BJ (cell line): ENCODE results near the gene NELFA. TPM values are rescaled to one million over a fixed set of nuclear protein-coding genes. Genes with fewer than 3 reads are reported as not detected.
"Not testable (repeated sequence)": the region's sequence is repeated elsewhere in the genome, so short reads cannot be mapped to it uniquely, and the experiment has no call there.

Experiments used
- CTCF ChIA-PET: fragments of 350-600 bp; formaldehyde crosslinking; extraction: SDS; loops from one replicate; lab custom pipeline; 2021; ENCODE audit warnings: antibody characterized with exemption, inconsistent platforms; lab: Yijun Ruan, JAX
- POLR2A ChIA-PET: fragments of 300-600 bp; sonication (Branson Sonifier 250); formaldehyde crosslinking; extraction: SDS; loops from one replicate; lab custom pipeline; 2021; ENCODE audit warnings: antibody characterized with exemption; lab: Charles Lee
- DNase-seq: peaks from one replicate; pipeline ENCODE4 v3.0.0-alpha.2; 2011; ENCODE audit warnings: low read depth
- H3K27me3 ChIP-seq: 2 replicates; pipeline ENCODE4 v1.6.0; 2011; ENCODE audit warnings: low read length; ENCODE audit not compliant: control insufficient read depth, insufficient read depth
- H3K36me3 ChIP-seq: 2 replicates; pipeline ENCODE4 v1.5.1; 2011; ENCODE audit warnings: low read length; ENCODE audit not compliant: control insufficient read depth, insufficient read depth
- H3K4me3 ChIP-seq: 2 replicates; pipeline ENCODE4 v1.5.1; 2011; ENCODE audit warnings: low read depth, mild to moderate bottlenecking, control low read depth, low read length
- polyA plus RNA-seq: library from polyadenylated mRNA; depleted of rRNA; stranded (reverse); fragments of >200 nt; gene quantifications from 2 replicates; pipeline ENCODE4 v1.2.3, GENCODE V29; 2011
- TF ChIP-seq, protein P1 (sequence below): IDR thresholded peaks from 2 replicates; pipeline ENCODE4 v1.5.1; 2011; ENCODE audit warnings: low read depth, mild to moderate bottlenecking, control low read depth, inconsistent platforms, low read length, moderate library complexity; ENCODE audit not compliant: insufficient read depth

Gene NELFA
- polyA plus RNA-seq, 1 experiment = 12.8 TPM

DNA sequence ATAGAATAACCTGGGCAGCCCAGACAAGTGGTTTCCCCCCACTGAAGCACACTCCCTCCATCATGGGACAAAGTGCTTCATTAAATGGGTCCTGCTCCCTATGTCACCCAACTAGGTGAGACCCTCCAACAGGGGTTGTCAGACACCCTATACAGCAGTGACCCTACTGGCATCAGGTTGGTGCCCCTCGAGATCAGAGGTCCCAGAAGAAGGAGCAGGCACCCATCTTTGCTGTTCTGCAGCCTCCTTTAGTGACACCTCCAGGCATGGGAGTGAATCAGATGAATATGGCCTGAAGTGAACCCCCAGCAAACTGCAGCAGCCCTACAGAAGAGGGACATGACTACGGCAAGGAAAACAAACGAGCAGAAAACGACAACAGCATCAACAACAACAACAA is 11.1 kb downstream of the NELFA start:
- CTCF ChIA-PET = no interaction called here
- POLR2A ChIA-PET = no interaction called here

GRCh38 chr4:1996866-1997611 is 11.7 kb downstream of the NELFA start:
- no peak for DNase-seq
- H3K4me3 ChIP-seq = no peak overlapping the region
- TF ChIP-seq, protein P1, sequence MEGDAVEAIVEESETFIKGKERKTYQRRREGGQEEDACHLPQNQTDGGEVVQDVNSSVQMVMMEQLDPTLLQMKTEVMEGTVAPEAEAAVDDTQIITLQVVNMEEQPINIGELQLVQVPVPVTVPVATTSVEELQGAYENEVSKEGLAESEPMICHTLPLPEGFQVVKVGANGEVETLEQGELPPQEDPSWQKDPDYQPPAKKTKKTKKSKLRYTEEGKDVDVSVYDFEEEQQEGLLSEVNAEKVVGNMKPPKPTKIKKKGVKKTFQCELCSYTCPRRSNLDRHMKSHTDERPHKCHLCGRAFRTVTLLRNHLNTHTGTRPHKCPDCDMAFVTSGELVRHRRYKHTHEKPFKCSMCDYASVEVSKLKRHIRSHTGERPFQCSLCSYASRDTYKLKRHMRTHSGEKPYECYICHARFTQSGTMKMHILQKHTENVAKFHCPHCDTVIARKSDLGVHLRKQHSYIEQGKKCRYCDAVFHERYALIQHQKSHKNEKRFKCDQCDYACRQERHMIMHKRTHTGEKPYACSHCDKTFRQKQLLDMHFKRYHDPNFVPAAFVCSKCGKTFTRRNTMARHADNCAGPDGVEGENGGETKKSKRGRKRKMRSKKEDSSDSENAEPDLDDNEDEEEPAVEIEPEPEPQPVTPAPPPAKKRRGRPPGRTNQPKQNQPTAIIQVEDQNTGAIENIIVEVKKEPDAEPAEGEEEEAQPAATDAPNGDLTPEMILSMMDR = no peak
- peaks cover 2% of the 10 kb centered on the region for H3K36me3 ChIP-seq
- POLR2A ChIA-PET = no interaction called here
- CTCF ChIA-PET = interaction anchor here (0.8 kb wide), 1 partner anchor 11 kb away, joined by 3 read pairs; no protein-coding TSS in a partner anchor
- H3K27me3 ChIP-seq = no peaks in the 10 kb centered on the region

More for the DNA sequence above, 11.1 kb downstream of the NELFA start:
- no peak for DNase-seq
- Histone ChIP-seq H3K36me3 (peaks cover 2% of the 10 kb centered on the region), H3K4me3 (no peak overlapping the region), H3K27me3 (no peaks in the 10 kb centered on the region)
- TF ChIP-seq, protein P1 = no peak

DNA sequence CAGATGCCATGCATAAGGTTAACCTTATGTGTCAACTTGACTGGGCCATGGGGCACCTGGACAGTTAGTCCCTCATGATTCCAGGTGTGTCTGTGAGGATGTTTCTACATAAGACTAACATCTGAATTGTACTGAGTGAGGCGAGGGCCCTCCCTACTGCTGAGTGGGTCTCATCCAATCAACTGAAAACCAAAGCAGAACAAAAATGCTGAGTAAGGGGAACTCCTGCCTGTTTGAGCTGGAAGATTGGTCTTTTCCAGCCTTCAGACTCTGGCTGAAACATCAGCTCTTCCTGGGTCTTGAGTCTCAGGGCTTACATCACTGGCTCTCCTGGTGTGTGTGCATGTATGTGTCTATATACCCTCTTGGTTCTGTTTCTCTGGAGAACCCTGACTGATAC is 13.8 kb downstream of the NELFA start:
- no peak for DNase-seq
- TF ChIP-seq, protein P1 = no peak
- ChIA-PET CTCF (no interaction called here), POLR2A (no interaction called here)
- Histone ChIP-seq H3K27me3 (no peaks in the 10 kb centered on the region), H3K36me3 (peaks cover 5% of the 10 kb centered on the region), H3K4me3 (no peak overlapping the region)

DNA sequence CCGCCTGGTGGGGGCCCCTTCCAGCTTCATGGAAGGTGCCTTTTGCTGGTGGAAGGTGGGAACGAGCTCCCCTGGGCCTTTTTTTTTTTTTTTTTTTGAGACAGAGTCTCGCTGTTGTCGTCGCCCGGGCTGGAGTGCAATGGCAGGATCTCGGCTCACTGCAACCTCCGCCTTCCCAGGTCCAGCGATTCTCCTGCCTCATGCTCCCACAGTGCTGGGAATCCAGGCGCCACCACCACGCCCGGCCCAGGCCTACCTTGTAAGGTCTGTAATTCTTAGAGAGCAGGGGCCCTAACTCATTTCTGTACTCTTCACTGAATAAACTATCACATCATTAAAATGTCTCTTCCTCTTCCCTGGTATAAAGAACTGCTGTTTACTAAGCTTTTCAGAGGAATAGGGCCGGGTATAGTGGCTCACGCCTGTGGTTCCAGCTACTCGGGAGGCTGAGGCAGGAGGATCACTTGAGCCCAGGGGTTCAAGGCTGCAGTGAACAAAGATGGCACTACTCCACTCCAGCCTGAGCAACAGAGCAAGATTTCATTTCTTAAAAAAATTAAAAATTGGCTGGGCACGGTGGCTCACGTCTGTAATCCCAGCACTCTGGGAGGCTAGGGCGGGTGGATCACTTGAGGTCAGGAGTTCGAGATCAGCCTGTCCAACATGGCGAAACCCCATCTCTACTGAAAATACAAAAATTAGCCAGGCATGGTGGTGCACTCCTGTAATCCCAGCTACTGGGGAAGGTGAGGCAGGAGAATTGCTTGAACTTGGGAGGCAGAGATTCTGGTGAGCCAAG is 14.9 kb downstream of the NELFA start:
- H3K4me3 ChIP-seq, DNase-seq, POLR2A ChIA-PET, H3K36me3 ChIP-seq, H3K27me3 ChIP-seq: not testable (repeated sequence)
- CTCF ChIA-PET = interaction anchor here (0.6 to 1.3 kb wide), 2 partner anchors 10 to 267 kb away, joined by 3 to 4 read pairs; no protein-coding TSS in a partner anchor

DNA sequence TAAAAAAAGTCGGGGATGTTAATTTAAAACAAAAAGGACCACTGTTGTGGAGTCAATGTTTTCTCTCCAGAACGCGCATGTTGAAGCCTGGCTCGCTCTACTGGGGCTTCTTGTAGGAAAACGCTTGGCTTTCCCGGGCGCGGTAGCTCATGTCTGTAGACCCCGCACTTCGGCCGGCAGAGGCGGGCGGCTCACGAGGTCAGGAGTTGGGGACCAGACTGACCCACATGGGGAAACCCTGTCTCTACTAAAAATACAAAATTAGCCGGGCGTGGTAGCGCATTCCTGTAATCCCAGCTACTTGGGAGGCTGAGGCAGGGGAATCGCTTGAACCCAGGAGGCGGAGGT is 15.6 kb downstream of the NELFA start:
- ChIA-PET POLR2A (no interaction called here), CTCF (interaction anchor here (1.3 kb wide), 1 partner anchor 9 kb away, joined by 3 read pairs; no protein-coding TSS in a partner anchor)
- DNase-seq = no peak
- TF ChIP-seq, protein P1 = no peak
- H3K4me3 ChIP-seq = no peak overlapping the region
- H3K36me3 ChIP-seq = peaks cover 7% of the 10 kb centered on the region
- H3K27me3 ChIP-seq = no peaks in the 10 kb centered on the region
